ENCODE data around the gene ADGRL3.

ADGRL3 gene

GRCh38 chr4:61919561-61919960 is 719.4 kb downstream of the ADGRL3 start:
- TF ChIP-seq, protein P1, sequence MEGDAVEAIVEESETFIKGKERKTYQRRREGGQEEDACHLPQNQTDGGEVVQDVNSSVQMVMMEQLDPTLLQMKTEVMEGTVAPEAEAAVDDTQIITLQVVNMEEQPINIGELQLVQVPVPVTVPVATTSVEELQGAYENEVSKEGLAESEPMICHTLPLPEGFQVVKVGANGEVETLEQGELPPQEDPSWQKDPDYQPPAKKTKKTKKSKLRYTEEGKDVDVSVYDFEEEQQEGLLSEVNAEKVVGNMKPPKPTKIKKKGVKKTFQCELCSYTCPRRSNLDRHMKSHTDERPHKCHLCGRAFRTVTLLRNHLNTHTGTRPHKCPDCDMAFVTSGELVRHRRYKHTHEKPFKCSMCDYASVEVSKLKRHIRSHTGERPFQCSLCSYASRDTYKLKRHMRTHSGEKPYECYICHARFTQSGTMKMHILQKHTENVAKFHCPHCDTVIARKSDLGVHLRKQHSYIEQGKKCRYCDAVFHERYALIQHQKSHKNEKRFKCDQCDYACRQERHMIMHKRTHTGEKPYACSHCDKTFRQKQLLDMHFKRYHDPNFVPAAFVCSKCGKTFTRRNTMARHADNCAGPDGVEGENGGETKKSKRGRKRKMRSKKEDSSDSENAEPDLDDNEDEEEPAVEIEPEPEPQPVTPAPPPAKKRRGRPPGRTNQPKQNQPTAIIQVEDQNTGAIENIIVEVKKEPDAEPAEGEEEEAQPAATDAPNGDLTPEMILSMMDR (IDR thresholded peaks at IDR 0.05; ENCODE audit: control extremely low read depth, extremely low read depth, low read depth, missing control alignments): no peak
- ChIA-PET CTCF (no interaction called here), POLR2A (no interaction called here)
- no peak for DNase-seq (ENCODE audit: extremely low spot score)

- CTCF ChIA-PET: no interaction called here
- no peak for DNase-seq (ENCODE audit: extremely low spot score)
- TF ChIP-seq, protein P1 (IDR thresholded peaks at IDR 0.05; ENCODE audit: control extremely low read depth, extremely low read depth, low read depth, missing control alignments): no peak
- POLR2A ChIA-PET: no interaction called here
Measured at GRCh38 chr4:61921920-61922319, 721.8 kb downstream of the ADGRL3 start.

- CTCF ChIA-PET: no interaction called here
- TF ChIP-seq, protein P1 (IDR thresholded peaks at IDR 0.05; ENCODE audit: control extremely low read depth, extremely low read depth, low read depth, missing control alignments): no peak
- DNase-seq (ENCODE audit: extremely low spot score): no peak
- POLR2A ChIA-PET: no interaction called here
Measured at GRCh38 chr4:61922766-61923165, 722.6 kb downstream of the ADGRL3 start.

- POLR2A ChIA-PET: no interaction called here
- CTCF ChIA-PET: interaction anchor here (1.0 kb wide), 1 partner anchor 9 kb away, joined by 3 read pairs; no protein-coding TSS in a partner anchor
- TF ChIP-seq, protein P1 (IDR thresholded peaks at IDR 0.05; ENCODE audit: control extremely low read depth, extremely low read depth, low read depth, missing control alignments): no peak
- DNase-seq (ENCODE audit: extremely low spot score): no peak
Measured at GRCh38 chr4:61923179-61923578, 723.1 kb downstream of the ADGRL3 start.

DNA sequence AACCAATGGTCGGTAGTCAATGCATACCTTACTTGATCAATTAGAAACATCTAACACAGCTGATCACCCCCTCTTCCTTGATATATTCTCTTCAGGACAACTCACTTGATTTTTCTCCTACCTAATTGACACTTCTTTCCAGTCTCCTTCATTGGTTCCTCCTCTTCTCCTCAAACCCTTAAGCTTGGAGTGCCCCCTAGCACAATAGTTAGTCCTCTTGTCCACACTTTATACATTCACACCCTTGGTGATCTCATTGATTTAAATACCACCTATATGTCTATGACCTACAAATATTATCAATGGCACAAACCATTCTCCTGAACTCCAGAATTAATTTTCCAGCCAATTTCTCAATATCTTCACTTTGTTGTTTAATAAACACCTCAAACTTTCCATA is 724.0 kb downstream of the ADGRL3 start:
- DNase-seq (ENCODE audit: extremely low spot score): no peak
- CTCF ChIA-PET: interaction anchor here (1.0 kb wide), 1 partner anchor 10 kb away, joined by 3 read pairs; no protein-coding TSS in a partner anchor
- TF ChIP-seq, protein P1 (IDR thresholded peaks at IDR 0.05; ENCODE audit: control extremely low read depth, extremely low read depth, low read depth, missing control alignments): no peak
- POLR2A ChIA-PET: no interaction called here

DNA sequence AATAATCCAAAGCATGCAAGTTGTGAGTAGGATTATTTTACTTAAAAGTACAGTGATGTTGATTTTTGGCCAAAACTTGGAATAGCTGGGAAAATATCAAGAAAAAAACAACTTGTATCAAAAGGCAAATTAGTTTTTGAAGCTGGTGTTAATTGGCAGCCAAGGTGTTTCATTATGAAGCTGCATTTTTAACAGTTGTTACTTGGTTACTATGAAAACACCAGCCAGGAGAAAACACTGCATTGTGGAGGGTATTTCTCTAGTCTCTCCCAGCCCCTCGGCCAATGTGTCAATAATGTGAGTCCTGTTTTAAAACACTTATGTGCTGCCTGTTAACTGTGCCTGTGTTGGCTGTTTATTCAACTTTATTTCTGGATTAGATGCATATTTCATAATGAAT is 733.4 kb downstream of the ADGRL3 start:
- DNase-seq (ENCODE audit: extremely low spot score): no peak
- ChIA-PET POLR2A (no interaction called here), CTCF (no interaction called here)
- TF ChIP-seq, protein P1 (IDR thresholded peaks at IDR 0.05; ENCODE audit: control extremely low read depth, extremely low read depth, low read depth, missing control alignments): no peak

- TF ChIP-seq, protein P1 (IDR thresholded peaks at IDR 0.05; ENCODE audit: control extremely low read depth, extremely low read depth, low read depth, missing control alignments): no peak
- POLR2A ChIA-PET: no interaction called here
- CTCF ChIA-PET: no interaction called here
- DNase-seq (ENCODE audit: extremely low spot score): no peak
Measured at GRCh38 chr4:61934198-61934597, 734.1 kb downstream of the ADGRL3 start.

Measured in GM10248 (cell line).